HEK293T (cell line): Measurements from ENCODE around the gene LCE1B.

Source experiments
- BHLHE40 ChIP-seq: fragments of 450-650 bp; IDR thresholded peaks from 2 replicates; pipeline ENCODE4 v1.6.1; 2016; ENCODE audit warnings: mild to moderate bottlenecking, moderate library complexity, borderline replicate concordance
- ELF4 ChIP-seq: fragments of 450-650 bp; IDR thresholded peaks from 2 replicates; pipeline ENCODE4 v1.6.1; 2017; ENCODE audit warnings: antibody characterized with exemption
- FOXA1 ChIP-seq: fragments of 450-650 bp; IDR thresholded peaks from 2 replicates; pipeline ENCODE4 v1.6.1; 2016; ENCODE audit warnings: mild to moderate bottlenecking
- FOXK2 ChIP-seq: fragments of 450-650 bp; IDR thresholded peaks from 2 replicates; pipeline ENCODE4 v1.6.1; 2016; ENCODE audit warnings: mild to moderate bottlenecking
- FOXM1 ChIP-seq: fragments of 450-650 bp; IDR thresholded peaks from 2 replicates; pipeline ENCODE4 v1.6.1; 2017; ENCODE audit warnings: mild to moderate bottlenecking, borderline replicate concordance
- LEF1 ChIP-seq: fragments of 450-650 bp; IDR thresholded peaks from 2 replicates; pipeline ENCODE4 v1.6.1; 2017; ENCODE audit warnings: mild to moderate bottlenecking, borderline replicate concordance
- SP1 ChIP-seq: fragments of 450-650 bp; IDR thresholded peaks from 2 replicates; pipeline ENCODE4 v1.6.1; 2017
- SUZ12 ChIP-seq: fragments of 450-650 bp; IDR thresholded peaks from 2 replicates; pipeline ENCODE4 v1.6.1; 2016; ENCODE audit warnings: mild to moderate bottlenecking
- TARDBP ChIP-seq: fragments of 450-650 bp; IDR thresholded peaks from 2 replicates; pipeline ENCODE4 v1.6.1; 2016

DNA sequence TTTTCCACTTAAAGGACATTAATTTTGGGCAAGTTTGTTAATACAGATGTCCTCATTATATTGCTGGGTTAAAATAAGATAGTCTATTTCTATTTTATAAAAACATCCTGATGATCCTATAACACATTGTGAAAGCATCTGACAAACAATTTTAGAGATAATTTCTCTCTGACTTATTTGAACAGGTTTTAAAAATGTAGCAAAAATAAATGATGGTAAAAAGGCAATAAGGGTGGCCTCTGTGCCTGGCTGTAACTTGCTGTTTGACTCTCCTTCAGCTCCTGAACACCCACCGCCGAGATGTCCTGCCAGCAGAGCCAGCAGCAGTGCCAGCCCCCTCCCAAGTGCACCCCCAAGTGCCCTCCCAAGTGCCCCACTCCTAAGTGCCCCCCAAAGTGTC is 15.4 kb downstream of the LCE1B start, which contains the start of gene LCE1A:
- TF ChIP-seq BHLHE40: no peak
- no peak for TF ChIP-seq FOXK2
- no peak for TF ChIP-seq FOXA1
- TF ChIP-seq SUZ12: no peak
- TF ChIP-seq FOXM1: no peak
- no peak for TF ChIP-seq SP1
- TF ChIP-seq TARDBP: no peak
- no peak for TF ChIP-seq LEF1
- no peak for TF ChIP-seq ELF4
